Spleen (tissue), 7 donors: ENCODE measurements around the gene TRABD.

Experiments used
- POLR2A ChIP-seq, 3 donors: fragments of 450-650 bp; IDR thresholded peaks; one replicate each; pipeline ENCODE4 v1.5.1; 2017; ENCODE audit warnings: antibody characterized with exemption in 3 of 3, mild to moderate bottlenecking in 1 of 3
- TF ChIP-seq, protein P1 (sequence below), 11 experiments: fragments of 200-600 bp in 7 of 11; fragments of 450-650 bp in 4 of 11; sonication (generic) in 4 of 11; IDR thresholded peaks in 8 of 11; conservative IDR thresholded peaks in 3 of 11; 1 replicate in 7 of 11; 2 replicates in 4 of 11; pipeline versions ENCODE4 v1.4.0 to v1.8.0; 2016 to 2021; ENCODE audit warnings: antibody characterized with exemption in 11 of 11, inconsistent platforms in 4 of 11, mild to moderate bottlenecking in 1 of 11
- donor health status: DM: no; HTN: no; CAD: no; lungs with moderate emphysema.
- donor health status: DM: no; HTN: no; CAD: no.
- donor health status: DM: no; HTN: no; CAD: no.

DNA sequence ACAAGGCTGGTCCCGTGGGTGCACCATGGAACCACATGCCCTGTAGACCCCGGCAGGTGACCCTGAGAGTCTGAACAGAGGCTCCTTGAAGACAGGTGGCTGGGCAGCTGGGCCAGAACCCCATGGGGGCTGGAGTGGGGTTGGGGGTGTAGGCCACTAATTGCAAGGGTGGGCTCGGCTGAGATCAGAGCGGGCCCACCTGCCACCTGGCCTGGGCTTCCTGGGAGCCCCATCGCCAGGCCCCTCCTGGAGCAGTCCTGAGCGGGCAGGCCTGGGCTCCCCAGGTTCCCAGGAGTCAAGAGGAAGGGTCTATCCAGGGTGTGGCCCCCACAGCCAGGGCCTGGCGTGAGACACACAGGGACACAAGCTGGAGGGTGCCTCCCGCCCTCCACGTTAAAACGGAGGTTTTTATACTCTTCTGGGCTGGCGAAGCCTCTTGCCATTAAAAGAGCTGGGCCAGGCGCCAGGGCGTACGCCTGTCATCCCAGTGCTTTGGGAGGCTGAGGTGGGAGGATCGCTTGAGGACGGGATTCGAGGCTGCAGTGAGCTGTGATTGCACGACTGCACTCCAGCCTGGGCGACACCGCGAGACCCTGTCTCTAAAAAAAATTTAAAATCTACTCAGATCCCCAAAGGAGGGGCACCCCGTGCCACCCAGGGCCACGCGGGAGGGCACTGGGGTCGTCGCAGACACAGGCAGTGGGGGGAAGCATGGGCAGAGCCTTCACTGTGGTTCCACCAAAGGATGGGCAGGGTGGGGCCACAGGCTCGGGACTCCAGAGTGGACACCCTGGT lies 4.8 kb upstream of the TRABD start:
- TF ChIP-seq, protein P1, sequence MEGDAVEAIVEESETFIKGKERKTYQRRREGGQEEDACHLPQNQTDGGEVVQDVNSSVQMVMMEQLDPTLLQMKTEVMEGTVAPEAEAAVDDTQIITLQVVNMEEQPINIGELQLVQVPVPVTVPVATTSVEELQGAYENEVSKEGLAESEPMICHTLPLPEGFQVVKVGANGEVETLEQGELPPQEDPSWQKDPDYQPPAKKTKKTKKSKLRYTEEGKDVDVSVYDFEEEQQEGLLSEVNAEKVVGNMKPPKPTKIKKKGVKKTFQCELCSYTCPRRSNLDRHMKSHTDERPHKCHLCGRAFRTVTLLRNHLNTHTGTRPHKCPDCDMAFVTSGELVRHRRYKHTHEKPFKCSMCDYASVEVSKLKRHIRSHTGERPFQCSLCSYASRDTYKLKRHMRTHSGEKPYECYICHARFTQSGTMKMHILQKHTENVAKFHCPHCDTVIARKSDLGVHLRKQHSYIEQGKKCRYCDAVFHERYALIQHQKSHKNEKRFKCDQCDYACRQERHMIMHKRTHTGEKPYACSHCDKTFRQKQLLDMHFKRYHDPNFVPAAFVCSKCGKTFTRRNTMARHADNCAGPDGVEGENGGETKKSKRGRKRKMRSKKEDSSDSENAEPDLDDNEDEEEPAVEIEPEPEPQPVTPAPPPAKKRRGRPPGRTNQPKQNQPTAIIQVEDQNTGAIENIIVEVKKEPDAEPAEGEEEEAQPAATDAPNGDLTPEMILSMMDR (IDR thresholded peaks at IDR 0.05 in 8 of 11, conservative IDR thresholded peaks at IDR 0.05 in 3 of 11): no peak
- TF ChIP-seq POLR2A (IDR thresholded peaks at IDR 0.05): no peak
